GM21529 (cell line): Measurements from ENCODE around the gene PGRMC2.
A peak's percentile ranks its signal among the peaks of the same experiment; 100 is the strongest.

ENCODE experiments used
- ATAC-seq: cut with Tn5 transposase; IDR thresholded peaks from one replicate; pipeline ENCODE4 v1.9.1; 2021; ENCODE audit not compliant: unreplicated experiment

PGRMC2 gene

DNA sequence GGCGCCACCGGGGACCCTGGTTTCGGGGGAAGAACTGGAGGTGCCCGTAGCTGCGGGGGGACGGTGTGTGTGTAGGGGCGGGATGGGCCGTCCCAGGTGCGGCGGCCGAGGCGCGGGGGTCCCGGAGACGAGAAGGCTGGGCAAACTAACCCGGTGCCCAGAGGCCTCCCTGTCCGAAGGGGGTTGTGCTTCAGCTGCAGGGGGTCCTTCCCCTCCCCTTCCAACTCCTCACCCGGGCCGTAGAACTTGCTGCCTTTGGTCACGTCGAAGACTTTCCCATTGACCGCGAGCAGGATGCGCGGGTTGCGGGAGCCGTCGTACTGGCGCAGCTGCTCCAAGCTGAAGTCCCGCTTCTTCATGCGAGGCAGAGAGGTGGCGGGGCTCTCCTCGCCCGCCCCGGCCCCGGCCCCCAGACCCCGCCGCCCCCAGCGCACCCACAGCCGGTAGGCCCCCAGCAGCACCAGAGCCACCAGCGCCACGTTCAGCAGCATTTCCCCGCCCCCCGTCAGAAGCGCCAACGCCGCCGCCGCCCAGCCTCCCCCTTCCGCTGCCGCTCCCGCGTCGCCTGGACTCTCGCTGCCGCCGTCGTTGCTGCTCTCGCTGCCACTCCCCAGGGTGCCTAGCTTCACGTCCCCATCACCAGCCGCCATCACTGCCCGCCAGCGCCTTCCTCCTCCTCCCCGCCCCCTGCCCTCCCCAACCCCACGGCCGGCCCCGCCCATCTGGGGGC lies at the start of gene PGRMC2:
TSS of gene PGRMC2 (minus strand) at position 673 of the 730 bp plus-strand sequence. CDS start at position 650, 23 bp downstream.
- peak; percentile 3 for ATAC-seq

DNA sequence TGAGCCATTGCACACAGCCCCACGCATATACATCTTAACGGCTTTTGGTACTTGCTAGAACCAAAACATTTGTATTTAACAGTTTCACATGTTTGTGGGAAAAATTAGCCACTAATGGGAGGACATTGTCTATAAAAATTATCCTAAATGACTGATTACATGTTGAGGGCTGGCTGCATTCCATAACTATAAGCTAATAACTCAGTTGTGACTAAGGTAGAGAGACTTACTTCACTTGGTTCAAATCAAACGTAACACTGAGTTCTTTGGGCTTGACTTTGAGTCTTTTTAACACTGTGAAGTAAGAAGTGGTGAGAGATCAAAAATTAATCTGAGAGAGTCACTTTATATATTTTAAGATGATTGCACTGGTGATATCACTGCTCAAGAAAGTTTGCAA lies 47.9 kb upstream of the PGRMC2 start:
- ATAC-seq: no peak

DNA sequence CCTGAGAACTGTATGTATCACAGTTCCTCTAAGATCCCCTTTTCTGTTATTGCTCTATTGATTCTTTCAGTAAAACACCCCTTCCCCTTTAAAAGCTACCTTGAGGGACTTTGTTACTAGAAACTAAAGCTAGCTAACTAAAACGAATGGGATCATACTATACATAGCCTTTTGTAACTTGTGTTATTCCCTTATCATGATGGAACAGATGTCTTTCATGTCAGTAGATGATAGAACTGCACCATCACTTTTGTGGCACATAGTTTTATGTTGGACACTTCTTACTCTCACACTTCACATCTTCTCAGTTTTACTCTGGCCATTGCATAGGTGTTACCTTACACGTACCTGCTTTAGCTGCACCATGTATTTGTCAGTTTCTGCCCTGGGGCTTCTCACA lies 46.6 kb upstream of the PGRMC2 start:
- no peak for ATAC-seq

- no peak for ATAC-seq
Measured at GRCh38 chr4:128333309-128334018, 45.9 kb upstream of the PGRMC2 start.

DNA sequence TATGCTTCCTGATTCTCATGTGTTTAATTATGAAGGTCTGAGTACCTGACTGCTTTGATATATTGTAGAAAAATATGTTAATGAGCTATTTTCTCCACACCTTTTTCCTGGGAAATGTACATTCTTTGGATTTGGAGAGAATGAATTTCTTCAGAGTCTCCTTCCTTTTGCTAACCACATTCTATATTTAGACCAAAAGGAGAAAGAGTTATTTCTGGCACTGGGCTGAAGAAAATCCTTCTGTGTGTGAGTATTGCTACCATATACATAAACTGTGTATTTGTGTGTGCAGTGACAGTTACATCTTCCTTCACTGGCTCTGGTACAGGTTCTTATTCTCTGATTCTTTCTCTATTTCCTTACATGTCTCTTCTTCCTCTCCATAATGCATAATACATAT lies 44.5 kb upstream of the PGRMC2 start:
- ATAC-seq: no peak

- ATAC-seq: no peak
Measured at GRCh38 chr4:128329638-128330037, 42.0 kb upstream of the PGRMC2 start.

GRCh38 chr4:128328106-128328505 lies 40.5 kb upstream of the PGRMC2 start:
- ATAC-seq: no peak

- ATAC-seq: no peak
Measured at GRCh38 chr4:128323401-128323800, 35.8 kb upstream of the PGRMC2 start.

GRCh38 chr4:128322986-128323385 lies 35.4 kb upstream of the PGRMC2 start:
- no peak for ATAC-seq

- ATAC-seq: no peak
Measured at GRCh38 chr4:128322311-128322710, 34.7 kb upstream of the PGRMC2 start.

- no peak for ATAC-seq
Measured at GRCh38 chr4:128320656-128321055, 33.0 kb upstream of the PGRMC2 start.

DNA sequence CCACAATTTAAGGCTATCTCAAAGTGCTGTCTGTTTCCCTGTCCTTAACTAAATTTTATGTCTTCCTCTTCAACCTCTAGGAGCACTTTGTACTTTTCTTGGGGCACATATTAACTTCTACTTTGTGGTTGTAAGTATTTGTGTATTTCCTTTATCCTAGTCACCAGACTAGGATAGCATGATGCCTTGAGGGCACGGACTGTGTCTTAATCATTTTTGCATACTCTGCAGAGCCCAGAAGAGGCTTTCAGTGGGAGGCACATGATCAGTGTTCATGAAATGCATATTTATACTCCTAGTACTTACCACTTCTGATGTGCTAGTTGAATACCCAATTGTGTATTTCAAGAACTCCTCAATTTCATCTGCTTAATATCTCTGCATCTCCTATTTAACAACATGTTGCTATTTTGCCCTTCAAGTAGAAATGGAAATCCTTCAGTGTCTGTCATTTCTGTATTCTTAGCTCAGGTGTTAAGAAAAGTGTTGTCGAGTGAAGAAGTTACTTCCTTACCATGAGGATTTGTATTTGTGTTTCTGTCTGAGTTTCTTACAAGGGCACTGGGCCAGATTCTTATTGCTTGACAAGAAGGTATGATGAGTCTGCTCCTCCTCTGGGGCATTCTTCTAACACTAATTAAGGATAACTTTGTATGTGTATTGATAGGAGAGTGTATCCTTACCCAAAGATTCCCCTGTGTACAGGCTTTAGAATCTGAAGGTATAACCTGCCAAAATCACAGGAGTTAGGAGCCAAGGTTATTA lies 28.3 kb upstream of the PGRMC2 start:
- ATAC-seq: no peak

- ATAC-seq: no peak
Measured at GRCh38 chr4:128311659-128312403, 24.2 kb upstream of the PGRMC2 start.

GRCh38 chr4:128310266-128310697 lies 22.7 kb upstream of the PGRMC2 start:
- ATAC-seq: no peak

DNA sequence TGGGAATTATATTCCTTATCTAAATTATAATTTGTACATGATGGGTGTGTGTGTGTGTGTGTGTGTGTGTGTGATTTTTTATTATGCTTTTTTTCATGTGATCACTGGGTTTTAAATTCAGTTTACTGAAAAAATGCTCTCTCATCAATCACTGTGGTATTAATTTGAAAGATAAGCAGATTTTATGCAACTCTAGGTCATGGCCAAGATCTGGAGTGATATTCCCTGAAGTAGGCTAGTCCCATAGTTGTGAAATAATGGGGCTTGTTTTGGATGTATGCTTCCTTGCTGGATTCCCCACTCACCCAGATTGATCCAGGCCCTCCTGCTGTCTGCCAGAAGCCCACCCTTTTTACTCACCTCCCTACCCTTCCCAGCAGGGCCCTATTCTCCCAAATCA lies 22.0 kb upstream of the PGRMC2 start:
- ATAC-seq: no peak

DNA sequence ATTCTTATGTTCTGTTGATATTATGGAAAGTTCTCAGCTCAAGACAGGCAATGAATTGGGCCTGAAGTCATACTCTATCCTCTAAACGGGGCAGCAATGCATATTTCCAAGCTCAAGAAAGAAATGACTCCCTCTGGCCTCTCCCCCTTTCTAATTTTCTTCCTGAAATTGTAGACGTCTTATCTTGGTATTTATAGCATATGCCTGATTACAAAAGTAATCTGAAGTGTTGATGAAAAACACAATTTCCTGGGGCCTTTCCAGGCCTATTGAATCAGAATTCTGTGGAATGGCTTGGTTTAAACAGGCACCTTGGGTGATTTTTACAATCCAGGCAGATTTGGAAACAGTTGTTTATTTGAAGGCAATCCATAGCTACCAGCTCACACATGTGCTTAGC lies 21.4 kb upstream of the PGRMC2 start:
- ATAC-seq: no peak

DNA sequence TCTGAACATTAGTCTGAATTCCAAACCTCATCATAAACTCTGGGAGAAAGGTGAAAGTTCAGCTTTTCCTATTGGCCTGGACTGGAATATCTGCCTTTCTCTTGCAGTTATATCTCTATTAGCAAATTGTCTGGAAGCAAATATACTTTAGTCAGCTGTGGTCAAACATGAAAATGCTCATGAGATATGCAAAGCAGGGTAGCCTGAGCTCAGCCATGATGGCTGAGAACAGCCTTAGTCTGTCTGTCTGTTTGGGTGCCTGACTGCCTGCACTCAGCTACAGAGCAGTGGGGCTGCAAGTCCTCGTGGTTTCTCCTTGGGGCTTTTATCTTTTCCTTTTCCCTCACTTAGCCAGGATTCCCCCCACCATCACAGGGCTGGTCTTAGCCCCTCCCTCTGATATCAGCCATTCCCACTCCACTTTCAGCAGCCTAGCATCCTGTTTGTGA lies 19.5 kb upstream of the PGRMC2 start:
- peak; percentile 74 for ATAC-seq

DNA sequence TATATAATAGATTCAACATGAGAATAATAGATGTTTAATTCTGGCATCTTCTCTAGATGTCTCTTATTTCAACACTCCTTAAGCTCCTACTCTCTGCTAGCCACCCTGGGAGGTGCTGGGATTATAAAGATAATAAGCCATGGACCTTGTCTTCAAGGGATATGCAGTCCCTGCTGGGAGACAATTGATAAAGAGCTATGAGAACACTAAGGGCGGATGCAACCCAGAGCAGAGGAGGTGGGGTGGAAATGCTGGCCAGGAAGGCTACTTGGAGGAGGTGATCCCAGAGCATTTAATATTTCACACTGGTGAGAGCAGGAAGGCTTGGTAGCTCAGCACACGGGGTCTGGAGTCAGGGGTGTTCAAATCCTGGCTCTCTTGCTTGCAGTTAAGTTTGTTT lies 18.3 kb upstream of the PGRMC2 start:
- no peak for ATAC-seq

GRCh38 chr4:128303986-128304385 lies 16.4 kb upstream of the PGRMC2 start:
- ATAC-seq: no peak

DNA sequence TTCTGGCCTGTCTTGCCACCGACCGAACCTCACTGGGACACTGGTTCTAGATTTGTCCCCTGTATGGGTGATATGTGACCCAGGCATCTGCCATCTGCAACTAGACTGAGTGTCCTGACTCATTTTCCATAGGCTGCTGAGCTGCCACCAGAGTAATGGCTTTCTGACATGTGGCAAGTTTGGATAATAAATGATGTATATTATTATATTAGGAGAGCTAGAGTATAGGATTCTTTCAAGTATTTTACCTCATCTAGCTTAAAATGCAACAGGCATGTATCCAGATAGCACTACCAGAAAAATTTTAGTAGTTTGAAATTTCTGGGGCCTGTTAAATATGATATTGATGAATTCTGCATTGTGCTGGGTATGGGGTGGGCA lies 15.8 kb upstream of the PGRMC2 start:
- ATAC-seq: no peak

- ATAC-seq: no peak
Measured at GRCh38 chr4:128301979-128302378, 14.4 kb upstream of the PGRMC2 start.
